A549 (cell line): ENCODE measurements around the gene SYNE4. TPM values are rescaled to one million over a fixed set of nuclear protein-coding genes. Genes with fewer than 3 reads are reported as not detected.

ENCODE experiments used
- ATAC-seq, 2 experiments: fragments of 200-7000 bp in 1 of 2; fragments of >200 bp in 1 of 2; cut with Nextera tagmentation in 1 of 2; cut with Tn5 transposase in 1 of 2; 3 replicates each; pipeline versions ENCODE4 v1.8.0 to v1.9.1; 2018 to 2020; ENCODE audit warnings: mild to moderate bottlenecking in 1 of 2, moderate library complexity in 1 of 2
- CTCF ChIA-PET: fragments of 300-600 bp; sonication (Branson Sonifier 250); formaldehyde crosslinking; extraction: SDS; loops from one replicate; lab custom pipeline; 2021; ENCODE audit warnings: antibody characterized with exemption, inconsistent platforms; lab: Yijun Ruan, JAX
- POLR2A ChIA-PET: fragments of 350-600 bp; formaldehyde crosslinking; extraction: SDS; loops from one replicate; lab custom pipeline; 2021; ENCODE audit warnings: antibody characterized with exemption, inconsistent platforms; lab: Yijun Ruan, JAX
- DNase-seq, 2 experiments: peaks; one replicate each; pipeline versions ENCODE4 v3.0.0 to v3.0.0-alpha.2; 2011 to 2016; ENCODE audit warnings: low read depth in 1 of 2, low spot score in 1 of 2
- FAIRE-seq: peaks from 2 replicates; lab custom pipeline; 2011; peaks lifted over from hg19 to GRCh38; lab: Jason Lieb, UNC
- H3K27ac ChIP-seq, 2 experiments: fragments of >200 bp; sonication (Bioruptor Twin); formaldehyde crosslinking; 3 replicates each; pipeline ENCODE4 v1.5.1; 2016 to 2017
- H3K4me1 ChIP-seq: fragments of >200 bp; sonication (Bioruptor Twin); formaldehyde crosslinking; 3 replicates; pipeline ENCODE4 v1.6.1; 2016
- H3K4me2 ChIP-seq: fragments of >200 bp; sonication (Bioruptor Twin); formaldehyde crosslinking; 3 replicates; pipeline ENCODE4 v1.6.1; 2016
- H3K4me3 ChIP-seq: fragments of >200 bp; sonication (Bioruptor Twin); formaldehyde crosslinking; 3 replicates; pipeline ENCODE4 v1.5.1; 2016
- H3K9me3 ChIP-seq: fragments of >200 bp; sonication (Bioruptor Twin); formaldehyde crosslinking; 3 replicates; pipeline ENCODE4 v1.6.1; 2016
- BHLHE40 ChIP-seq: IDR thresholded peaks from 2 replicates; pipeline ENCODE4 v1.6.1; 2012; ENCODE audit warnings: low read depth, low read length, inconsistent platforms
- EP300 ChIP-seq, 2 experiments: fragments of >200 bp; sonication (Bioruptor Twin); formaldehyde crosslinking; IDR thresholded peaks; 2 replicates in 1 of 2; 3 replicates in 1 of 2; pipeline ENCODE4 v1.6.1; 2016 to 2017
- FOSB ChIP-seq: fragments of 250-450 bp; sonication (Bioruptor Pico); IDR thresholded peaks from 2 replicates; pipeline ENCODE4 v1.5.0; 2020; ENCODE audit warnings: mild to moderate bottlenecking, moderate library complexity
- FOSL2 ChIP-seq, 2 experiments: fragments of 450-650 bp in 1 of 2; fragments of >200 bp in 1 of 2; sonication (Bioruptor Twin) in 1 of 2; formaldehyde crosslinking; IDR thresholded peaks; 2 replicates each; pipeline versions ENCODE4 v1.5.0 to v1.6.1; 2016 to 2020; ENCODE audit warnings: mild to moderate bottlenecking in 1 of 2, moderate library complexity in 1 of 2
- HDAC2 ChIP-seq: fragments of 200-600 bp; sonication (generic); IDR thresholded peaks from 2 replicates; pipeline ENCODE4 v1.6.1; 2016
- HOXB13 ChIP-seq: fragments of 250-450 bp; sonication (Bioruptor Pico); IDR thresholded peaks from 2 replicates; pipeline ENCODE4 v1.5.0; 2020; ENCODE audit warnings: low read depth, mild to moderate bottlenecking, moderate library complexity
- JUN ChIP-seq, 2 experiments: fragments of >200 bp; sonication (Bioruptor Twin); formaldehyde crosslinking; IDR thresholded peaks; 2 replicates in 1 of 2; 3 replicates in 1 of 2; pipeline ENCODE4 v1.6.1; 2016 to 2017
- JUNB ChIP-seq: fragments of >200 bp; sonication (Bioruptor Twin); formaldehyde crosslinking; IDR thresholded peaks from 2 replicates; pipeline ENCODE4 v1.6.1; 2016
- KDM1A ChIP-seq: fragments of 200-600 bp; sonication (generic); IDR thresholded peaks from 2 replicates; pipeline ENCODE4 v1.6.1; 2016; ENCODE audit warnings: low read depth, mild to moderate bottlenecking
- NPAS2 ChIP-seq: fragments of 250-450 bp; sonication (Bioruptor Pico); IDR thresholded peaks from 2 replicates; pipeline ENCODE4 v1.8.0; 2022; ENCODE audit warnings: mild to moderate bottlenecking, moderate library complexity, borderline replicate concordance
- NR3C1 ChIP-seq: fragments of >200 bp; sonication (Bioruptor Twin); formaldehyde crosslinking; IDR thresholded peaks from 3 replicates; pipeline ENCODE4 v1.6.1; 2017
- POLR2A ChIP-seq: IDR thresholded peaks from 2 replicates; pipeline ENCODE4 v1.6.1; 2012; ENCODE audit warnings: mild to moderate bottlenecking, low read length
- RAD21 ChIP-seq, 2 experiments: fragments of >200 bp in 1 of 2; sonication (Bioruptor Twin) in 1 of 2; formaldehyde crosslinking in 1 of 2; IDR thresholded peaks in 1 of 2; conservative IDR thresholded peaks in 1 of 2; 2 replicates in 1 of 2; 3 replicates in 1 of 2; pipeline ENCODE4 v1.6.1; 2012 to 2018; ENCODE audit warnings: inconsistent platforms in 1 of 2
- RARB ChIP-seq: fragments of 250-450 bp; sonication (Bioruptor Pico); IDR thresholded peaks from 2 replicates; pipeline ENCODE4 v1.8.0; 2021; ENCODE audit warnings: mild to moderate bottlenecking, moderate library complexity
- RCOR1 ChIP-seq: fragments of 150-350 bp; IDR thresholded peaks from 2 replicates; pipeline ENCODE4 v1.6.1; 2014; ENCODE audit warnings: antibody characterized with exemption, low read length, low read depth
- RNF2 ChIP-seq: fragments of 200-600 bp; sonication (generic); IDR thresholded peaks from 2 replicates; pipeline ENCODE4 v1.6.1; 2016; ENCODE audit warnings: low read depth, mild to moderate bottlenecking, antibody characterized with exemption, moderate library complexity, borderline replicate concordance
- SMC3 ChIP-seq: fragments of >200 bp; sonication (Bioruptor Twin); formaldehyde crosslinking; IDR thresholded peaks from 3 replicates; pipeline ENCODE4 v1.6.1; 2018; ENCODE audit warnings: inconsistent platforms
- SREBF2 ChIP-seq: fragments of 450-650 bp; IDR thresholded peaks from 2 replicates; pipeline ENCODE4 v1.6.1; 2014; ENCODE audit warnings: mild to moderate bottlenecking, moderate library complexity
- TFCP2L1 ChIP-seq: fragments of 250-450 bp; sonication (Bioruptor Pico); IDR thresholded peaks from 2 replicates; pipeline ENCODE4 v1.5.0; 2021; ENCODE audit warnings: mild to moderate bottlenecking
- ZFP36 ChIP-seq: fragments of 450-650 bp; IDR thresholded peaks from 2 replicates; pipeline ENCODE4 v1.6.1; 2014; ENCODE audit warnings: borderline replicate concordance; ENCODE audit not compliant: partially characterized antibody
- ZNF302 ChIP-seq: fragments of 250-450 bp; sonication (Bioruptor Pico); IDR thresholded peaks from 2 replicates; pipeline ENCODE4 v1.9.0; 2021; ENCODE audit warnings: inconsistent platforms, mild to moderate bottlenecking, moderate library complexity
- WGBS: methylation state at CpG from one replicate; pipeline ENCODE4 v1.1.6; 2017; ENCODE audit errors: missing lambda C conversion rate; 5-methylcytosine and 5-hydroxymethylcytosine counted together
- polyA plus RNA-seq, 4 experiments: library from polyadenylated mRNA; depleted of rRNA in 3 of 4; stranded (reverse); fragments of >200 nt; fragmentation: RNase III in 1 of 4; extraction: RNeasy Plus Mini Kit Qiagen cat#74134 plus additional on column Dnase treatment in 1 of 4; gene quantifications; 2 replicates in 3 of 4; 3 replicates in 1 of 4; pipeline ENCODE4 v1.2.3, GENCODE V29; 2011 to 2017
- TF ChIP-seq, protein P1 (sequence below): fragments of 250-450 bp; sonication (Bioruptor Pico); IDR thresholded peaks from 2 replicates; pipeline ENCODE4 v1.5.0; 2020; ENCODE audit warnings: low read depth, mild to moderate bottlenecking, moderate library complexity
- TF ChIP-seq, protein P2 (sequence below): fragments of >200 bp; sonication (Bioruptor Twin); formaldehyde crosslinking; IDR thresholded peaks from 2 replicates; pipeline ENCODE4 v1.6.1; 2016
- TF ChIP-seq, protein P3 (sequence below): fragments of >200 bp; sonication (Bioruptor Twin); formaldehyde crosslinking; IDR thresholded peaks from 3 replicates; pipeline ENCODE4 v1.5.1; 2016
- TF ChIP-seq, protein P4 (sequence below): IDR thresholded peaks from 2 replicates; pipeline ENCODE4 v1.6.1; 2012
- TF ChIP-seq, protein P5 (sequence below): fragments of >200 bp; sonication (Bioruptor Twin); formaldehyde crosslinking; IDR thresholded peaks from 3 replicates; pipeline ENCODE4 v1.6.1; 2016
- TF ChIP-seq, protein P6 (sequence below): fragments of 250-450 bp; sonication (Bioruptor Pico); IDR thresholded peaks from 2 replicates; pipeline ENCODE4 v1.5.0; 2021; ENCODE audit warnings: mild to moderate bottlenecking, moderate library complexity, borderline replicate concordance

SYNE4 gene
- polyA plus RNA-seq, 2 of the 4 experiments (the other 2 are of a cell fraction) = 0.37 to 0.56 TPM

DNA sequence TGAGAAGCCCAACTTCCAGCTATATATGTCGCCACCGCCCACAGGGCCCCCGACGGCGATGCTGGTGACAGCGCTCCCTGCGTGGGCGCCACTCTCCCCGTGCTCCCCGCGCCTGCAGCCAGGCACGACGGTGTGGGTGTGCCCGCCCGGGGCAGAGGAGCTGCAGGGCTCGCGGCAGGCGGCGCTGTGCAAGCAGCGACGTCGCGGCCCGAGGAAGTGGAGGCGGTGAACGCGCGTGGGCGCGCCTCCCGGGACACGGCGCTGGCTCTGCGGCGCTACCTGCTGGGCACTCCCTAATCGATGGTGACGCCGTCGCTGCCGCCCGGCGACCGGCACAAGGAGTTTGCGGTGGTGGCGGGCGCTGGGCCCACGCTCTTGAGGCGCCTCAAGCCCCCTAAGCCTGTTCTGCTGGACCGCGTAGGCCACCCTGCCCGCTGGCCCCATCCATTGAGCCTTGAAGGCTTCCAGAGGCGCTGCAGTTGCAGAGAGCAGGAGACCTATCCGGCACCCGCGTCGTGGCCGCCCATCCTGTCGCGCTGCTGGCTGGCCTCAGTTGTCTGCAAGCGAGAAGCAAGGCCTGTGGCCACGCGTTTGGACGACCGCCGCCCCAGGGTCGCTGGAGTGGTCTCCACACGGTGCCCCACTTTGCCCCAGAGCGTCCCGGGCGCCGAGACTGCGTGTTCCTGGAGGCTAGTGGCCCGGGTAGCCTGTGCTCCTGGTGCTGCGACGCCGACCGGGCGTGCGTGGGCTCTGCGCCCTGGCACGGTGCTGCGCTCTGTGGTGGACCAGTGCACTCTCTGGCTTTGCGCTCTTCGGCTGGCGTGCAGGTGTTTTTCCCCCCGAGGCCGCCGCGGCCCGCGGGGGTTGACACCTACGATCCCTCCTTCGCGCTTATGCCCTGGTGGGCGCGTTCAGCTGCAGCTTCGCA, 49.3 kb downstream of the SYNE4 start:
- CTCF ChIA-PET = interaction anchor here (0.8 to 2.0 kb wide), 16 partner anchors 9 to 473 kb away, joined by 3 to 10 read pairs (median 4); partner anchors contain the start of gene SYNE4
- Histone ChIP-seq H3K4me2 (peak overlapping the region; percentile 71), H3K9me3 (peaks cover 7% of the 10 kb centered on the region; the same call in 2 of the 3 replicates), H3K27ac (no peak overlapping the region), H3K4me3 (peak overlapping the region; percentile 21; the same call in 2 of the 3 replicates), H3K4me1 (peaks cover 7% of the 10 kb centered on the region; the same call in 2 of the 3 replicates)
- 32% methylated on average over 94 of the region's 97 CpGs for WGBS
- no peak for DNase-seq
- no peak for FAIRE-seq
- POLR2A ChIA-PET = no interaction called here
- peak; percentile 68 to 80 for ATAC-seq
- TF ChIP-seq EP300 (IDR thresholded peaks at IDR 0.05) (no peak), SMC3 (peak; percentile 35; the same call in 2 of the 3 replicates), RAD21 (conservative IDR thresholded peaks at IDR 0.05 in 1 of 2, IDR thresholded peaks at IDR 0.05 in 1 of 2) (peak in 1 of 2 experiments; percentile 20; a peak in 1 of 5 replicates), NPAS2 (CRISPR knock-in tag) (no peak), FOSB (CRISPR knock-in tag) (no peak), HOXB13 (no peak), HDAC2 (no peak), JUNB (no peak), RARB (CRISPR knock-in tag) (no peak), POLR2A (no peak), TFCP2L1 (no peak), ZFP36 (no peak), SREBF2 (no peak)
- TF ChIP-seq, protein P1, sequence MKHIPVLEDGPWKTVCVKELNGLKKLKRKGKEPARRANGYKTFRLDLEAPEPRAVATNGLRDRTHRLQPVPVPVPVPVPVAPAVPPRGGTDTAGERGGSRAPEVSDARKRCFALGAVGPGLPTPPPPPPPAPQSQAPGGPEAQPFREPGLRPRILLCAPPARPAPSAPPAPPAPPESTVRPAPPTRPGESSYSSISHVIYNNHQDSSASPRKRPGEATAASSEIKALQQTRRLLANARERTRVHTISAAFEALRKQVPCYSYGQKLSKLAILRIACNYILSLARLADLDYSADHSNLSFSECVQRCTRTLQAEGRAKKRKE (CRISPR knock-in tag) = no peak
- TF ChIP-seq, protein P2, sequence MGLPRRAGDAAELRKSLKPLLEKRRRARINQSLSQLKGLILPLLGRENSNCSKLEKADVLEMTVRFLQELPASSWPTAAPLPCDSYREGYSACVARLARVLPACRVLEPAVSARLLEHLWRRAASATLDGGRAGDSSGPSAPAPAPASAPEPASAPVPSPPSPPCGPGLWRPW = no peak
- TF ChIP-seq, protein P3, sequence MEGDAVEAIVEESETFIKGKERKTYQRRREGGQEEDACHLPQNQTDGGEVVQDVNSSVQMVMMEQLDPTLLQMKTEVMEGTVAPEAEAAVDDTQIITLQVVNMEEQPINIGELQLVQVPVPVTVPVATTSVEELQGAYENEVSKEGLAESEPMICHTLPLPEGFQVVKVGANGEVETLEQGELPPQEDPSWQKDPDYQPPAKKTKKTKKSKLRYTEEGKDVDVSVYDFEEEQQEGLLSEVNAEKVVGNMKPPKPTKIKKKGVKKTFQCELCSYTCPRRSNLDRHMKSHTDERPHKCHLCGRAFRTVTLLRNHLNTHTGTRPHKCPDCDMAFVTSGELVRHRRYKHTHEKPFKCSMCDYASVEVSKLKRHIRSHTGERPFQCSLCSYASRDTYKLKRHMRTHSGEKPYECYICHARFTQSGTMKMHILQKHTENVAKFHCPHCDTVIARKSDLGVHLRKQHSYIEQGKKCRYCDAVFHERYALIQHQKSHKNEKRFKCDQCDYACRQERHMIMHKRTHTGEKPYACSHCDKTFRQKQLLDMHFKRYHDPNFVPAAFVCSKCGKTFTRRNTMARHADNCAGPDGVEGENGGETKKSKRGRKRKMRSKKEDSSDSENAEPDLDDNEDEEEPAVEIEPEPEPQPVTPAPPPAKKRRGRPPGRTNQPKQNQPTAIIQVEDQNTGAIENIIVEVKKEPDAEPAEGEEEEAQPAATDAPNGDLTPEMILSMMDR = peak; percentile 43
- TF ChIP-seq, protein P4, sequence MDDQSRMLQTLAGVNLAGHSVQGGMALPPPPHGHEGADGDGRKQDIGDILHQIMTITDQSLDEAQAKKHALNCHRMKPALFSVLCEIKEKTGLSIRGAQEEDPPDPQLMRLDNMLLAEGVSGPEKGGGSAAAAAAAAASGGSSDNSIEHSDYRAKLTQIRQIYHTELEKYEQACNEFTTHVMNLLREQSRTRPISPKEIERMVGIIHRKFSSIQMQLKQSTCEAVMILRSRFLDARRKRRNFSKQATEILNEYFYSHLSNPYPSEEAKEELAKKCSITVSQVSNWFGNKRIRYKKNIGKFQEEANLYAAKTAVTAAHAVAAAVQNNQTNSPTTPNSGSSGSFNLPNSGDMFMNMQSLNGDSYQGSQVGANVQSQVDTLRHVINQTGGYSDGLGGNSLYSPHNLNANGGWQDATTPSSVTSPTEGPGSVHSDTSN = no peak

DNA sequence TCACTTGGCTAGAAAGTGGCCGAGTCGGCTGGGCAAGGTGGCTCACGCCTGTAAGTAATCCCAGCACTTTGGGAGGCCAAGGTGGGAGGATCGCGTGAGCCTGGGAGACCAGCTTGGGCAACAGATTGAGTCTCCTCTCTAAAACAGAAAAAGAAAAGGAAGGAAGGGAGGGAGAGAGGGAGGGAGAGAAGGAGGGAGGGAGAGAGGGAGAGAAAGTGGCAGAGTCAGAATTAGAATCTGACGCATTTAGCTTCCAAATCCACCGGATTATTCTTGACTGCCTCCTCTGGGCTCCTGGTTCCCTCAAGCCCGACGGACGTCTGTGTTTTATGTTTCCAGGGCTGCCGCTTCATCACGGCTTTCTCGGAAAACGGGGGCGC, 50.0 kb downstream of the SYNE4 start:
- ChIA-PET POLR2A (no interaction called here), CTCF (interaction anchor here (0.9 to 2.0 kb wide), 12 partner anchors 9 to 172 kb away, joined by 3 to 10 read pairs (median 4); no protein-coding TSS in a partner anchor)
- Histone ChIP-seq H3K4me1 (peaks cover 7% of the 10 kb centered on the region; the same call in 2 of the 3 replicates), H3K4me2 (peak overlapping the region; percentile 71), H3K27ac (no peak overlapping the region), H3K9me3 (peaks cover 7% of the 10 kb centered on the region; the same call in 2 of the 3 replicates), H3K4me3 (peak overlapping the region; percentile 21; the same call in 2 of the 3 replicates)
- ATAC-seq = peak in 1 of 2 experiments; percentile 24; a peak in 3 of 6 replicates
- TF ChIP-seq KDM1A (no peak), ZNF302 (CRISPR knock-in tag) (no peak), FOSL2 (IDR thresholded peaks at IDR 0.05) (no peak), FOSL2 (CRISPR knock-in tag; IDR thresholded peaks at IDR 0.05) (no peak), NR3C1 (no peak), FOSB (CRISPR knock-in tag) (no peak), BHLHE40 (no peak), RNF2 (no peak), ZFP36 (no peak), JUN (IDR thresholded peaks at IDR 0.05) (no peak), SREBF2 (no peak), RCOR1 (no peak)
- TF ChIP-seq, protein P5, sequence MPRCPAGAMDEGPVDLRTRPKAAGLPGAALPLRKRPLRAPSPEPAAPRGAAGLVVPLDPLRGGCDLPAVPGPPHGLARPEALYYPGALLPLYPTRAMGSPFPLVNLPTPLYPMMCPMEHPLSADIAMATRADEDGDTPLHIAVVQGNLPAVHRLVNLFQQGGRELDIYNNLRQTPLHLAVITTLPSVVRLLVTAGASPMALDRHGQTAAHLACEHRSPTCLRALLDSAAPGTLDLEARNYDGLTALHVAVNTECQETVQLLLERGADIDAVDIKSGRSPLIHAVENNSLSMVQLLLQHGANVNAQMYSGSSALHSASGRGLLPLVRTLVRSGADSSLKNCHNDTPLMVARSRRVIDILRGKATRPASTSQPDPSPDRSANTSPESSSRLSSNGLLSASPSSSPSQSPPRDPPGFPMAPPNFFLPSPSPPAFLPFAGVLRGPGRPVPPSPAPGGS = no peak
- TF ChIP-seq, protein P6, sequence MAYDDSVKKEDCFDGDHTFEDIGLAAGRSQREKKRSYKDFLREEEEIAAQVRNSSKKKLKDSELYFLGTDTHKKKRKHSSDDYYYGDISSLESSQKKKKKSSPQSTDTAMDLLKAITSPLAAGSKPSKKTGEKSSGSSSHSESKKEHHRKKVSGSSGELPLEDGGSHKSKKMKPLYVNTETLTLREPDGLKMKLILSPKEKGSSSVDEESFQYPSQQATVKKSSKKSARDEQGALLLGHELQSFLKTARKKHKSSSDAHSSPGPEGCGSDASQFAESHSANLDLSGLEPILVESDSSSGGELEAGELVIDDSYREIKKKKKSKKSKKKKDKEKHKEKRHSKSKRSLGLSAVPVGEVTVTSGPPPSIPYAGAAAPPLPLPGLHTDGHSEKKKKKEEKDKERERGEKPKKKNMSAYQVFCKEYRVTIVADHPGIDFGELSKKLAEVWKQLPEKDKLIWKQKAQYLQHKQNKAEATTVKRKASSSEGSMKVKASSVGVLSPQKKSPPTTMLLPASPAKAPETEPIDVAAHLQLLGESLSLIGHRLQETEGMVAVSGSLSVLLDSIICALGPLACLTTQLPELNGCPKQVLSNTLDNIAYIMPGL (CRISPR knock-in tag) = no peak
- no peak for FAIRE-seq
- 37% methylated on average over 15 of the region's 15 CpGs for WGBS
- no peak for DNase-seq
